Tongue (tissue), 2 donors: Measurements from ENCODE around the gene CLEC4M. TPM values are rescaled to one million over a fixed set of nuclear protein-coding genes. Genes with fewer than 3 reads are reported as not detected.

Experiments used
- DNase-seq: peaks from one replicate; pipeline ENCODE4 v3.0.0-alpha.2; 2015
- total RNA-seq: library from RNA; depleted of rRNA; stranded (reverse); fragments of >200 nt; gene quantifications from one replicate; pipeline ENCODE4 v1.2.3, GENCODE V29; 2014

CLEC4M gene, protein sequence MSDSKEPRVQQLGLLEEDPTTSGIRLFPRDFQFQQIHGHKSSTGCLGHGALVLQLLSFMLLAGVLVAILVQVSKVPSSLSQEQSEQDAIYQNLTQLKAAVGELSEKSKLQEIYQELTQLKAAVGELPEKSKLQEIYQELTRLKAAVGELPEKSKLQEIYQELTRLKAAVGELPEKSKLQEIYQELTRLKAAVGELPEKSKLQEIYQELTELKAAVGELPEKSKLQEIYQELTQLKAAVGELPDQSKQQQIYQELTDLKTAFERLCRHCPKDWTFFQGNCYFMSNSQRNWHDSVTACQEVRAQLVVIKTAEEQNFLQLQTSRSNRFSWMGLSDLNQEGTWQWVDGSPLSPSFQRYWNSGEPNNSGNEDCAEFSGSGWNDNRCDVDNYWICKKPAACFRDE
- total RNA-seq, result not detected

DNA sequence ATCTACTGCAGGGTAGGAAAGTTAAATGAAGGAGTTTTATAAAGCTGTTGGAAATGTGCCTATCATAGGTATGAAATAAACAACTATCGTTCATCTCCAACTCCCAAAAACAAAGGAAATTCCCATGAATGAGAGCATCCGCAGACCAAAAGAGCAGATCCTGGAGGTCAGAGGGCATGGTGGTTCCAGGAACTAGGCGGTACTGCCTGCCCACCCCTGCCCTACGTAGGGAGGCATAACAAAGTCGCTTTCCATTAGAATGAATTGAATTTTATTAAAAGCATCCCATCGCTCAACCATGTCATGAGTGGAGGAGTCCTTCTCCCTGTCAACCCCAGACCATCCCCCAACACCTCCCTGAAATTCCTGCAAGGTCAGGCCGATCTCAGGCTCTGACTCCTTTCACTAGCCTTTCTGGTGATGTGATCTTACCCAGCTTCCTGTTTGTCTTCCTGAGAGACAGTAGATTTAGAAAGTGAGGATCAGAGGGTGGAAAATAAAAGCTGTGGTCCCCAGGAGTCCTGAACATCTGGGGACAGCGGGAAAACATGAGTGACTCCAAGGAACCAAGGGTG lies at the start of gene CLEC4M:
TSS of gene CLEC4M (plus strand) at position 525 of the 575 bp plus-strand sequence. CDS start at position 549, 24 bp downstream.
- no peak for DNase-seq

DNA sequence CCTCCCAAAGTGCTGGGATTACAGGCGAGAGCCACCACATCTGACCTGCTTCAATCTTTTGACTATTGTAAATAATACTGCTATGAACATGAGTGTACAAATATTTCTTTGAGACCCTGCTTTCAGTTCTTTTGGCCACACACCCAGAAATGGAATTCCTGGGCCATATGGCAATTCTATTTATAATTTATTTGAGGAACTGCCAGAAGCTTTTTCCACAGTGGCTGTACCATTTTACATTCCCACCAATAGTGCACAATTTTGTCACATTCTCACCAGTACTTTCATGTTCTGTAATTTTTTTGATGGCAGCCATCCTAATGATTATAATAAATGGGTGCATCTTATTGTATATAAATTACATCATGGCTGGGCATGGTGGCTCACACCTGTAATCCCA lies 47.4 kb upstream of the CLEC4M start:
- DNase-seq, result no peak

DNA sequence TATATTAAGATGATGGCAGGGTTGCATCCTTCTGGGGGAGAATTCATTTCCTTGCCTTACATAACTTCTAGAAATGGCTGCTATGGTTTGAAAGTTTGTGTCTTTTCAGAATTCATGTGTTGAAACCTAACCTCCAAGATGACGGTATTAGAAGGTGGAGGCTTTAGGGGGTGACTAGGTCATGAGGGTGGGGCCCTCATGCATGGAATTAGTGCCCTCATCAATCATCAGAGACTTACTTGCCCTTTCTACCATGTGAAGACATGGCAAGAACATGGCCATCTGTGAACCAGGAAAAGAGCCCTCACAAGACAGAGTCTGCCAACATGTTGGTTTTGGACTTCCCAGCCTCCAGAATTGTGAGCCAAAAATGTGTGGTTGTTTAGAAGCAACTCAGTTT lies 46.3 kb upstream of the CLEC4M start:
- DNase-seq, result no peak

DNA sequence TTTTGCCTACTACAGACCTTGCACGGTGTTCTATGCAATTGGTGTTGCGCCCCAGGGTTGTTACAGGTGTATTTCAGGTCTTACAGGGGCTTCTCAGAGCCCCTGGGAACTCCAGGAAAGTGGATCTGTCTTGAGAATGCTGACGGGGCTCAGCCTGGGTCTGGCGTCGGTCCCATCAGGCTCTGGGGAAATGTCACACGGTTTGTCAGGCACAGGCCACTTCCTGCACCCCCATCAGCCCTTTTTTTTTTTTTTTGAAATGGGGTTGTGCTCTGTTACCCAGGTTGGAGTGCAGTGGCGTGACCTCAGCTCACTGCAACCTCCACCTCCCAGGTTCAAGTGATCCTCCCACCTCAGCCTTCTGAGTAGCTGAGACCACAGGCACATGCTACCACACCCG lies 44.4 kb upstream of the CLEC4M start:
- no peak for DNase-seq

DNA sequence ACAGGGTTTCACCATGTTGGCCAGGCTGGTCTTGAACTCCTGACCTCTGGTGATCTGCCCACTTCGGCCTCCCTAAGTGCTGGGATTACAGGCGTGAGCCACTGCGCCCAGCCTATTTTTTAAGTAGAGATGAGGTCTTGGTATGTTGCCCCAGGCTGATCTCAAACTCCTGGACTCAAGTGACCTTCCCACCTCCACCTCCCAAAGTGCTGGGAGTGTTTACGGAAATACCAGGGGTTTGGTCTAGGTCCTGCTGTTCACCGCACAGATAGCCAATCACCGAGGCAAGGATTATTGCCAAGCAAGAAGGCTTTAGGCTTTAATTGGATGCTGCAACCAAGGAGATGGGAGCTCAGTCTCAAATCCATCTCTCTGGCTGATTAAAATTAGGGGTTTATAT lies 42.7 kb upstream of the CLEC4M start:
- DNase-seq, result no peak

DNA sequence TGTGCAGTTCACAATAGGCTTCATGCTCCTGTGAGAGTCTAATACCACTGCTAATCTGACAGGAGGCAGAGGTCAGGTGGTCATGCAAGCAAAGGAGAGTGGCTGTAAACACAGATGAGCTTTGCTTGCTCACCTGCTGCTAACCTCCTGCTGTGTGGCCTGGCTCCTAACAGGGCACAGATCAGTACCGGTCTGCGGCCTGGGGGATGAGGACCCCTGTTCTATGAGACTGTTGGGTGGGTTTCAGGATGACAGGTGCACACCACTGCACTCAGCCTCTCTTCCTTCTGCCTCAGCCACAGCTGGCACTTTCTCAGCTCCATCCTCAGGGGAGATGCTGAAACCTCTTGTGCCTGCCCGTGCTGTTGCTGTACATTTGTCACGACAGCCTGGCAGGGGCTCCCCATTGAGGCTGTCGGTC lies 40.8 kb upstream of the CLEC4M start:
- no peak for DNase-seq

DNA sequence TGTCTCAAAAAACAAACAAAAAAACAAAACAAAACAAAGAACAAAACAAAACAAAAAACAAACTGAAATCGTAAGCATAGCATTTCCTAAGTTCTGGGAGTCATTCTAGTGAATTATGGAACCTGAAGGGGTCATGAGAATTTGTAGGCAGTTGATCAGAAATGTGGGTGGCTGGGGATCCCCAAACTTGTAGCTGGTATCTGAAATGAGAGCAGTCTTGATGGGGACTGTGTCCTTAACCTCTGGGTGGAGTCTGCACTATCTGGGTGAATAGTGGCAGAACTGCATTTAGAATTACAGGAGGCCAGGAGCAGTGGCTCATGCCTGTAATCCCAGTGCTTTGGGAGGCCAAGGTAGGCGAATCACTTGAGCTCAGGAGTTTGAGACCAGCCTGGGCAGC lies 37.3 kb upstream of the CLEC4M start:
- DNase-seq, result no peak

DNA sequence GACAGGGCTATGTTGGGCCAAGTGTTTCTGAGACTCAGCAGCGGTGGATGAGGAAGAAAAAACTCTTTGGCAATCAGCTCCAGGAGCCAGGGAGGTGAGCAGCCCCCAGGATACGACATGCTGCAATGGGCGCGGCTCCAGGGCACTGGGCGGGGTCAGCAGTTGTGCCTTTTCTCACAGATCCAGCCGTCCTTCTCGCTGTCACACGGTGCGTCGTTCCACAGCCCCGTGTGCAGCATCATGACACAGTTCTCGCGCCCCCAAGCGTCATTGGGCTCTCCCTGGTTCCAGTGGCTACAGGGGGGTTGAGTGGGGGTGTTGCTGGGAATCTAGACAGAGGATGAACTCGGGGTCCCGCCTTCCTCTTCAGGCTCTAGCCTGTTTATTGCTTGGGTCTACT lies 33.8 kb upstream of the CLEC4M start:
- no peak for DNase-seq

DNA sequence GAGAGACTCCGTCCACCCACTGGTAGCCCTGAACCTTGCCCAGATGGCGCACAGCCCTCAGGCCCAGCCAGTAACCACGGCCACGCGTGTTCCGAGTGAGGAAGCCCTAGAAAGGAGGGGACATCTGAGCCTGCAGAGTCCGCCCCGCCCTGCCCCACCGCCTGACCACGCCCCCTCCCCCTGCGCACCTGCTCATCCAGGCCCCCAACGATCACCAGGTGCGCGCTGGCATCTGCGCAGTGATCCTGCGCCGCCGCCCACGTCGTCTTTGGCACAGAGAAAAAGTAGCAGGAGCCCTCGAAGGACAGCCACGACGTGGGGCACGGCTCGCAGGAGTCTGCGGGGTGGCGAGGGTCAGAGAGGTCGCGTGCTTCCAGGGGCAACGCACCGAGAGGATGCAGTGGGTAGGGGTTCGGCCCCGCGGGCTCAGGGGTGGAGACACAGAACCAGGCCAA lies 33.2 kb upstream of the CLEC4M start:
- DNase-seq, result no peak

DNA sequence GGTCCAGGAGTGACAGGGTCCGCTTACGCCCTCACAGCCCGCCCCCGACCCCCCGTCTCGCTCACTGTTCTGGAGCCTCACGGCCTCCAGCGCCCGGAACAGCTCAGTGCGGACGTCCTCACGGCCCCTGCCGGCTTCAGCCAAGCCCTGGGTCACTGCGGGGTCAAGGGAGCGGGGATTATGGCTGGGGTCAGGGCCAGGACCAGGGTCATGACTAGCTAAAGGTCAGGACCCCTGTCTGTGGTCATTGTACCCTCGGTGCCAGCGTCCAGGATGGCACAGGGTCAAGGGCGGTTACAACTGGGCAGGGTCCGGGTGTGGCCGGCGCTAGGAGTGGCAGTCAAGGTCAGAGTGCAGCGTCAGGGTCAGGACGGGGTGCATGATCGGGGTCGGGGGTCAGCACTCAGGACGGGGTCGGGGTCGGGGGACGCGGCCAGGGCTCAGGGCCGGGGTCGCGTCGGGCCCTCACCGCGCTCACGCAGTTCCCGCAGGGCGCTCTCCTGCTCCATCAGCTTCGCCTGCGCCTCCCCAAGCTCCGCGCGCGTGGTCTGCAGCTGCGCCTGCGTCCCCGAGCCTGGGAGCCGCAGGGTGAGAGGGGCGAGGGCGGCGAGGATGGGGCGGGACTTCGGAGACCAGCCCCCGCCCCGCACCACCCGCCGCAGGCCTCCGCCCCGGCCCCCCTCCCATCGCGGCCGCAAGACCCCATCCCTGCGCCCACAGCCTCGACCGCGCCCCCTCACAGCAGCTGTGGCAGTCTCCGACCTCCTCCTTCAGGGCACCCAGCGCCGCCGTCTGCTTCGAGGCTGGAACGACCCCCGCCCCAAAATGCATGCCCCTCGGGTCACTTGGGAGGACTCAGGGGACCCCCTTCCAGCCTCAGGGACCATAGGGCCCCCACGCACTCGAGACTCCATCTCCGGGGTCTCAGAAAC lies 32.5 kb upstream of the CLEC4M start:
- DNase-seq, result no peak

DNA sequence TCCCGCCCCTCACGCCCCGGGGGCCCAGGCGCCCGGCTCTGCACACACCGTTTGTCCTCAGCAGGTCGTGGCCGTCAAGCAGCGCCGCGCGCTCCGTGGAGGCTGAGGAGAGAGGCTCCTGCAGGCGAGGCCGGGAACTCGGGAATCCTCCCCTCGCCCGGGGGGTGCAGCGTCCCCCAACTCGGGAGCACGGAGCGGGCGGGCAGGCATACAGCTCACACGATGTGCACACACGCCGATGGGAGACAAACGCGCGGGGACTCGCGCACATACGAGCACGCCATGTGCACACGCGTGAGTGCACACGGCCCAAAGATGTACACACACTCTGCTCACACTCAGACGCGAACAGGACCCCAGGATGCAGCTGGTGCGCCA lies 31.8 kb upstream of the CLEC4M start:
- DNase-seq, result no peak

DNA sequence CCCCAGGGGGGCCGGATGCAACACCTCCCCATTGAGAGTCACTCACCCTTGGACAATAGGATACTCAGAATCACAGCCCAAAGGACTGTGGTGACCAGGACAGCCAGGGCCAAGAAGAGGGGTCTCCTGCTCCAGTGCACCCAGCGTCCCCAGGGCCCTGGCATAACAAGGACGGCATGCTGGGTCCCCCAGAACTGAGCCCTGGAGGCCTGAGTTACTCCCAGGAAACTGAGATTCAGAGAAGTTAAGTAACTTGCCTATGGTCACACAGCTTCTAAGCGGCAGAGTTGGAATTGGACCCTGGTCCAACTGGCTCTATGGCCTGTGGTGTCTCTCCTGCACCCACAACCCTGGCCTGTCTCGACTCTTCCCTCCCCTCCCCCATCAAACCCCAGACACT lies 31.4 kb upstream of the CLEC4M start:
- no peak for DNase-seq

DNA sequence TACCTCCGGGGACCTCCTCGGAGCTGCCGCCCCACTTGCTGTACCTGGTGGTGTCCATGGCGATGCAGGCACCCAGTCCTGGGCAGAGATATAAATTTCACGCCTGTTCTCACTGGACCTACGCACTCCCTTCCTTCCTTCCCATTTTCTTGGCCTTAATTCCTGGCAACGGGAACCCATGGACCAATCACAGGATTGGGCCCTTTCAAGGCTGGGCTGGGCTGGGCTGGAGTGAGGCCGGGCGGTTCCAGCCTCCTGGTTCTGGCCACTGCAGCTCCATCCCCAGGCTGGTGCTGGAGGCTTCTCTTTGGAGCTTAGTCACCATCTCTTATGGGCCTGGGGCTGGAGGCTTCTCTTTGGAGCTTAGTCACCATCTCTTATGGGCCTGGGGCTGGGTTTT lies 31.0 kb upstream of the CLEC4M start, which contains the start of gene CLEC4G:
TSS of gene CLEC4G (minus strand) at position 66 of the 400 bp plus-strand sequence. CDS start at position 58, 8 bp downstream.
- no peak for DNase-seq

DNA sequence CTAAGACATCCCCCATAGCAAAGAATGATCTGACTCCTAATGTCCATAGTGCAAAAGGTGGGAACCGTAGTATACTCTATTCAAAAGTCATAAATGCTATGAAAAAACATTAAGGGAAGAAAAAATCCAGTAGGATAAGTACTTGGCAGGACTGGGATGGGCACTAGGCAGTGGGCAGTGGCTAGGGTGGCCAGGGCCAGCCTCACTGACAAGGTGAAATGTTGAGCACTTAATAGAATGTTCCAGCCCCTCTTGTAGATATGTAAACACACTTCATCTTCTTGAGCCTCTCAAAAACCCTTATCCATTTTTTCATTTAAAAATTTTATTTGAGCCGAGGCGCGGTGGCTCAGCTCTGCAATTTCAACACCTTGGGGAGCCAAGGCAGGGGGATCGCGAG lies 29.7 kb upstream of the CLEC4M start:
- no peak for DNase-seq

DNA sequence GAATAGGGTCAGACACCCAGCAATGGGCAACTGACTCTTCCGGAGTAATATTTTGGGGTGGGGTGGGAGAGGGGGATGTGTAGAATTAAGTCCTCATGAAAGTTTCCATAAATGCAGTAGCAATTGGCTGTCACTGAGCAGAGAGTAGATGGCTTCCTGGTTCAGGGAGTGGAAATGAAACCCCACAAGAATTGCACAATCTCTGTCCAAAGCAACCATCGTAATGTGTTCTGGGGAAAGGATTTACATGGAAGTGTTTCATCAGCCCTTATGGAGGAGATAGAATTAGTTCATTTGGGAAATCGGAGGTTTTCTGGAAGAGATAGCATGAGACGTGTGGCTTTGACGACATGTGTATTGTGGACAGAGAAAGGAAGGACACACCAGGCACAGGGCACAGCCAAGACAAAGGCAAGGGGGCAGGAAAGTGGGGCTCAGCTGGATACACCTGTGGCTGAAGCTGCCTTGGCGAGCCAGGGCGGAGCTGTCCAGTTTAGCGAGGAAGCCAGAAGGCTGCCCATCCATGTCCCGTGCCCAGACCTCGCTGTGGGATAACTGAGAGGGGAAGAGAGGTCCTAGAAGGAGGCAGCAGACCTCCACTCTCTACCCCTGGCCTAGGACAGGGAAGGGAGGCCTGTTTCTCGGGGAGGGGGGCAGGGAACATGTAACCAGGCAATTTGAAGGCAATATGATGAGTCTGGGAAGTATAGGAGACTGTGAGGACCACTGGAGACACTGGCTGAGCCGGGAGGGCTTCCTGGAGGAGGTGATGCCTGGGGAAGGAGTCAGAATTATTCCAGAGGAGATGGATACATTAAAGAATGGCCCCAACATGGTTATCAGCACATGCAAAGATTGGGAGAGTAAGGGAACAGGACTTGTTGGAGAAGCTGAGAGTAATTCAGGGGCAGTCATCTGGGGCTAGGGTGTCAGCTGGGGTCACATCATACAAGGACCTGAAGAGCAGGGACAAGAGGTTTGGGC lies 28.5 kb upstream of the CLEC4M start:
- DNase-seq, result no peak

DNA sequence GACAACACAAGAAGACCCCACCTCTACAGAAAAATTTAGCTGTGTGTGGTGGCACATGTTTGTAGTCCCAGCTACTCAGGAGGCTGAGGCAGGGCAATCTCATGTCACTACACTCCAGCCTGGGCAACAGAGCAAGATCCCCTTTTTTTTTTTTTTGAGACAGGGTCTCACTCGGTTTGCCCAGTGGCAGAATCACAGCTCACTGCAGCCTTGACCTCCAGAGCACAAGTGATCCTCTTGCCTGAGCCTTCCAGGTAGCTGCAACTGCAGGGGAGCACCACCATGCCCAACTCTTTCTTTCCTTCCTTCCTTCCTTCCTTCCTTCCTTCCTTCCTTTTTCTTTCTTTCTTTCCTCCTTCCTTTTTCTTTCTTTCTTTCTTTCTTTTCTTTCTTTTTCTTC lies 26.9 kb upstream of the CLEC4M start:
- DNase-seq, result no peak

DNA sequence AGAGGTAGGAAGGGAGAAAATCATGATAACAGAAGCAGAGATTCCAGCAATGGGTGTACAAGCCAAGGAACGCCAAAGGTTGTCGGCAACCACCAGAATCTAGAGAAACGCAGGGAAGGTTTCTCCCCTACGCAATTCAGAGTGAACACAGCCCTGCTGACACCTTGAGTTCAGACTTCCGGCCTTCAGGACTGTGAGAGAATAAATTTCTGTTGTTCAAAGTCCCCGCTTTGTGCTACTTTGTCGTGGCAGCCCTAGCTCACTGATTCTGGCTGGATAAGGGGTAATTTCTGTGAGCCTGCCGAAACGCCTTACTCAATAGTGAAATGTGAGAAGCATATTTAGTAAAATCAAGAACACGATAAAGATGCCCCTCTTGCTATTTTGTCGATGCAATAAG lies 25.8 kb upstream of the CLEC4M start:
- DNase-seq, result no peak

DNA sequence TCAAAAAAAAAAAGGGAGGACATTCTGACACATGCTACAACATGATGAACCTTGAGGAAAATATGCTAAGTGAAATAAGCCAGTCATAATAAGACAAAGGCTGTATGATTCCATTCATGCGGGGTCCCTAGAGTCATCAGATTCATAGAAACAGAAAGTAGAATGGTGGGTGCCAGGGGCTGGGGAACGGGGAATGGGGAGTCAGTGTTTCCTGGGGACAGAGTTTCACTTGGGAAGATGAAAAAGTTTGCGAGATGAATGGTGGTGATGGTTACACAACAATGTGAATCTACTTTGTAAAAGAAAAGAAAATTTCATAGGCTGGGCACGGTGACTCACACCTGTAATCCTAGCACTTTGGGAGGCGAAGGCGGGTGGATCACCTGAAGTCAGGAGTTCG lies 25.0 kb upstream of the CLEC4M start:
- DNase-seq, result no peak

DNA sequence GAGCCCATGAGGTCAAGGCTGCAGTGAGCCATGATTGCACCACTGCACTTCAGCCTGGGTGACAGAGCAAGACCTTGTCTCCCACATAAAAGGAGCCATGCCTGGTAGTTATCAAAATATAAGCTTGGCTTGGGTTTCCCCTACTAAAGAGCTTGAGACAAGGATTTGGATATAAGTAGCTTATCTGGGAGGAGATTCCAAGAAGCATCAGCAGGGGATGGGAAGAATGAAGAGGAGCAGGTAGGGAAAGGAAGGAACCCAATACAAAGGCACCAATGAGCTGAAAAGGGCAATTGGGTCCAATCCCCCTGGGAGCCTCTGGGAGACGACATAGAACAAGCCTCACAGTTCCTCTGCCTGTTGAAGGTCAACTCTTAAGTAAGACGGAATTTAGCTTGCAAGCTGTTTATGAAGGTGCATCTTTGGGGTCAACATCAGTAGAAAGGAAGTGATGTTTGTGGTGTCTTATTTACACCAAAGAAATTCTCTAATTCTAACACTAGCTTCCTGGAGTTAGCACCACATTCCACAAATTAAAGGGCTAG lies 23.8 kb upstream of the CLEC4M start:
- DNase-seq, result no peak

DNA sequence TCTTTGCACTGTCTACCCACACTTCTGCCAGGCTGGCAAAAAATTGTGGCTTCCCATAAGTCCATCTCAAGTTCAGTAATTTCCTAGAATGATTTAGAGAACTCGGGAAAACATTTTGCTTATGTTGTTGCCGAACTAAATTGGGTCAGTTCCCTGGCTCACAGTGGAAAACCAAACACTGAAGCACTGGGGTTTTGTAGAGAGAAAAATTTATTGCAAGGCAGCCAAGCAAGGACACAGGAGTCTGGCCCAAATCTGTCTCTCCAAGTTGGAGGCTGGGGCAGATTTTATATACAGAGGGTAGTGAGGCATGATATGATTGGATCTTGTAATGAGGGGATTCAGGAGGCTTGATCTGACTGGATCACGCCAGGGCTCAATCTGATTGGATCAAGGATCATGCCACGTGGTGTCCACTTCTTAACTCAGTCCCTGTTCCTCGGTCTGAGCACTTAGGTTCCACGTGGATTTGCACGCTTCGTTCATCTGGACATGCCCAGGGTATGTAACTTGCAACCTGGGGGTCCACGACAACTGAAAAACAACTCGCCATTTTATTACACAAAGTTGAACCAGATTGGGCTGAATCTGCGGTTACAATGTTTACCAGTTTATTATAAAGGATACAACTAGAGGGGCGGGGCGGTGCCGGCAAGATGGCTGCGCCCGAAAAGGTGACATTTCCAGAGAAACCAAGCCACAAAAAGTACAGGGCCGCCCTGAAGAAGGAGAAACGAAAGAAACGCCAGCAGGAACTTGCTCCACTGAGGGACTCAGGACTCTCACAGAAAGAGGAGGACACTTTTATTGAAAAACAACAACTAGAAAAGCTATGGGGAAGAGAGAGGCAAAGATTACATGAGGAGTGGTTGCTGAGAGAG lies 23.0 kb upstream of the CLEC4M start:
- no peak for DNase-seq
